SK-N-SH (cell line): Measurements from ENCODE around the gene TBC1D1. TPM values are rescaled to one million over a fixed set of nuclear protein-coding genes. Genes with fewer than 3 reads are reported as not detected.
A peak's percentile ranks its signal among the peaks of the same experiment; 100 is the strongest.

Experiments used
- CTCF ChIA-PET: fragments of 300-600, 350-600 bp; formaldehyde crosslinking; extraction: SDS; loops from one replicate; lab custom pipeline; 2021; lab: Yijun Ruan, JAX
- POLR2A ChIA-PET: fragments of 350-600 bp; sonication (Branson Sonifier 250); formaldehyde crosslinking; extraction: SDS; loops from one replicate; lab custom pipeline; 2020; ENCODE audit warnings: antibody characterized with exemption, inconsistent platforms; lab: Yijun Ruan, JAX
- DNase-seq: peaks from one replicate; pipeline ENCODE4 v3.0.0; 2012
- H2AFZ ChIP-seq: fragments of 200-600 bp; sonication (generic); 2 replicates; pipeline ENCODE4 v1.8.1; 2016; ENCODE audit warnings: antibody characterized with exemption, mild to moderate bottlenecking, low read depth
- H3F3A ChIP-seq: fragments of 200-600 bp; sonication (generic); replicated peaks from 2 replicates; pipeline ENCODE3; 2016; ENCODE audit warnings: antibody characterized with exemption, mild to moderate bottlenecking; ENCODE audit not compliant: insufficient read depth
- H3K27ac ChIP-seq, 2 experiments: fragments of 200-500 bp in 1 of 2; fragments of 200-600 bp in 1 of 2; sonication (Bioruptor generic) in 1 of 2; sonication (generic), shearing (Covaris generic) in 1 of 2; 2 replicates each; pipeline versions ENCODE4 v1.5.1 to v1.6.1; 2014 to 2016; ENCODE audit warnings: low read depth in 2 of 2, inconsistent platforms in 1 of 2, low read length in 1 of 2, mild to moderate bottlenecking in 1 of 2, mixed read lengths in 1 of 2
- H3K27me3 ChIP-seq: fragments of 200-600 bp; sonication (generic), shearing (Covaris generic); 2 replicates; pipeline ENCODE4 v1.6.1; 2016; ENCODE audit warnings: mixed run types; ENCODE audit not compliant: insufficient read depth
- H3K36me3 ChIP-seq, 2 experiments: fragments of 200-500 bp in 1 of 2; fragments of 200-600 bp in 1 of 2; sonication (Bioruptor generic) in 1 of 2; sonication (generic) in 1 of 2; replicated peaks in 1 of 2; 2 replicates each; pipeline versions ENCODE3 to v1.5.1; 2014 to 2016; ENCODE audit warnings: low read length in 1 of 2, mild to moderate bottlenecking in 1 of 2; ENCODE audit not compliant: insufficient read depth in 2 of 2, control insufficient read depth in 1 of 2
- H3K4me1 ChIP-seq, 2 experiments: fragments of 200-500 bp in 1 of 2; fragments of 200-600 bp in 1 of 2; sonication (Bioruptor generic) in 1 of 2; sonication (generic), shearing (Covaris generic) in 1 of 2; 2 replicates each; pipeline versions ENCODE4 v1.5.1 to v1.6.1; 2014 to 2016; ENCODE audit warnings: low read depth in 1 of 2, low read length in 1 of 2, mixed run types in 1 of 2; ENCODE audit not compliant: insufficient read depth in 2 of 2, control insufficient read depth in 1 of 2
- H3K4me2 ChIP-seq: fragments of 200-600 bp; sonication (generic), shearing (Covaris generic); 2 replicates; pipeline ENCODE4 v1.6.1; 2017; ENCODE audit warnings: mixed run types
- H3K4me3 ChIP-seq, 2 experiments: fragments of 200-500 bp in 1 of 2; fragments of 200-600 bp in 1 of 2; sonication (Bioruptor generic) in 1 of 2; sonication (generic), shearing (Covaris generic) in 1 of 2; 2 replicates each; pipeline versions ENCODE4 v1.5.1 to v1.8.1; 2014 to 2016; ENCODE audit warnings: low read depth in 2 of 2, inconsistent platforms in 1 of 2, low read length in 1 of 2, mild to moderate bottlenecking in 1 of 2, mixed read lengths in 1 of 2, moderate library complexity in 1 of 2
- H3K79me2 ChIP-seq: fragments of 200-600 bp; sonication (generic); 2 replicates; pipeline ENCODE4 v1.8.1; 2017; ENCODE audit warnings: mild to moderate bottlenecking; ENCODE audit not compliant: insufficient read depth
- H3K9ac ChIP-seq: fragments of 200-600 bp; sonication (generic); 2 replicates; pipeline ENCODE4 v1.6.1; 2017; ENCODE audit warnings: mixed run types
- H3K9me2 ChIP-seq: fragments of 200-600 bp; sonication (generic); 2 replicates; pipeline ENCODE4 v1.6.1; 2017; ENCODE audit warnings: mixed run types
- H3K9me3 ChIP-seq: fragments of 200-600 bp; sonication (generic); 2 replicates; pipeline ENCODE4 v1.6.1; 2017; ENCODE audit warnings: mixed run types, mild to moderate bottlenecking, moderate library complexity
- H4K20me1 ChIP-seq: fragments of 200-600 bp; sonication (generic); 2 replicates; pipeline ENCODE4 v1.6.1; 2017; ENCODE audit warnings: mild to moderate bottlenecking, mixed run types; ENCODE audit not compliant: insufficient read depth
- ELF1 ChIP-seq: IDR thresholded peaks from 2 replicates; pipeline ENCODE4 v1.4.0; 2012
- EP300 ChIP-seq, 2 experiments: IDR thresholded peaks; 2 replicates each; pipeline versions ENCODE4 v1.4.0 to v1.6.1; 2012; ENCODE audit warnings: borderline replicate concordance in 1 of 2, low read depth in 1 of 2, low read length in 1 of 2
- FOXM1 ChIP-seq: IDR thresholded peaks from 2 replicates; pipeline ENCODE4 v1.4.0; 2012; ENCODE audit warnings: low read depth, mild to moderate bottlenecking
- GABPA ChIP-seq: IDR thresholded peaks from 2 replicates; pipeline ENCODE4 v1.4.0; 2012; ENCODE audit warnings: low read depth, mild to moderate bottlenecking
- GATA2 ChIP-seq: sonication (generic); formaldehyde crosslinking; IDR thresholded peaks from 2 replicates; pipeline ENCODE4 v1.5.0; 2020; ENCODE audit warnings: mild to moderate bottlenecking, missing genetic modification reagents
- NRF1 ChIP-seq: IDR thresholded peaks from 2 replicates; pipeline ENCODE4 v1.6.1; 2012; ENCODE audit warnings: low read depth, mild to moderate bottlenecking, low read length
- POLR2AphosphoS5 ChIP-seq: IDR thresholded peaks from 2 replicates; pipeline ENCODE4 v1.6.1; 2012; ENCODE audit warnings: low read depth, low read length
- RCOR1 ChIP-seq: fragments of 150-350 bp; IDR thresholded peaks from 2 replicates; pipeline ENCODE4 v1.6.1; 2017; ENCODE audit warnings: antibody characterized with exemption, low read length
- RFX5 ChIP-seq: IDR thresholded peaks from 2 replicates; pipeline ENCODE4 v1.6.1; 2012; ENCODE audit warnings: mild to moderate bottlenecking, improper control_type of control experiment, low read length
- SIN3A ChIP-seq: IDR thresholded peaks from 2 replicates; pipeline ENCODE4 v1.6.1; 2012; ENCODE audit warnings: low read depth, mild to moderate bottlenecking, low read length, moderate library complexity, borderline replicate concordance
- SMC3 ChIP-seq: IDR thresholded peaks from 2 replicates; pipeline ENCODE4 v1.6.1; 2012; ENCODE audit warnings: low read depth, low read length, improper control_type of control experiment
- TCF12 ChIP-seq: IDR thresholded peaks from 2 replicates; pipeline ENCODE4 v1.4.0; 2012
- YY1 ChIP-seq: IDR thresholded peaks from 2 replicates; pipeline ENCODE4 v1.4.0; 2012; ENCODE audit warnings: low read depth, mild to moderate bottlenecking
- WGBS: methylation state at CpG from one replicate; pipeline ENCODE4 v1.1.6; 2017; ENCODE audit warnings: low lambda C conversion rate; 5-methylcytosine and 5-hydroxymethylcytosine counted together
- polyA plus RNA-seq, 3 experiments: library from polyadenylated mRNA; depleted of rRNA; stranded (reverse); fragments of >200 nt; gene quantifications; 2 replicates each; pipeline ENCODE4 v1.2.3, GENCODE V29; 2012
- TF ChIP-seq, protein P1 (sequence below): IDR thresholded peaks from 2 replicates; pipeline ENCODE4 v1.4.0; 2012; ENCODE audit warnings: low read depth
- TF ChIP-seq, protein P2 (sequence below): fragments of 150-350 bp; IDR thresholded peaks from 2 replicates; pipeline ENCODE4 v1.6.1; 2016; ENCODE audit warnings: mild to moderate bottlenecking, low read depth, low read length
- TF ChIP-seq, protein P3 (sequence below): IDR thresholded peaks from 2 replicates; pipeline ENCODE4 v1.4.0; 2012; ENCODE audit warnings: low read depth, borderline replicate concordance
- TF ChIP-seq, protein P4 (sequence below): IDR thresholded peaks from 2 replicates; pipeline ENCODE4 v1.4.0; 2012; ENCODE audit warnings: low read depth, borderline replicate concordance

The TBC1D1 gene
- polyA plus RNA-seq, 1 of the 3 experiments (the other 2 are of a cell fraction): 29.8 TPM

DNA sequence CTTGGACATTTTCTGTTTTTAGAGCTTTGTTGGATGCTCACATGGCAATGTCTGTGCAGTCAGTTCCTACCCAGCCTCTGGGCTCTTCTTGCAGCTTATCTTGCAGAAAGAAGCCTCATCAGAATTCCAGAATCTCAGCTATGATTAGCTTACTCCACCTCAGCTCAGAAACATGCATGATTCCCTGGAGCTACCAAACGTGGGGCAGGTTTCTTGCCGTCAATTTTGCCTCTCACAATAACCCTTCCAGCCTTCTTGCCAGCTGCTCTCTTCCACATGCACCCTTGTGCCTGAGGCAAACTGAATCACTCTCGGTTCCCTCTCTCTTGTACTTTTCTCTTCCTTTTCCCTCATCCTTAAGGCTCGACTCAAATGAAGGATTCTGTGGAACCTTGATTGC is 210.7 kb downstream of the TBC1D1 start:
- ChIA-PET CTCF (interaction anchor here (0.6 kb wide), 2 partner anchors 55 to 712 kb away, joined by 3 to 4 read pairs; no protein-coding TSS in a partner anchor), POLR2A (no interaction called here)
- peaks cover 5 to 6% of the 10 kb centered on the region in 2 experiments for H3K36me3 ChIP-seq
- H3K27me3 ChIP-seq: no peaks in the 10 kb centered on the region
- H3K4me2 ChIP-seq: no peak overlapping the region
- peaks cover 0 to 11% of the 10 kb centered on the region in 2 experiments; a peak in 1 of 4 replicates for H3K4me1 ChIP-seq
- no peak overlapping the region for H3K9ac ChIP-seq
- WGBS: 81% methylated on average over 4 of the region's 4 CpGs
- no peaks in the 10 kb centered on the region for H3K9me2 ChIP-seq
- TF ChIP-seq RFX5 (no peak), SIN3A (no peak), TCF12 (no peak), NRF1 (no peak), GATA2 (CRISPR knock-in tag) (no peak)
- no peak overlapping the region for H2AFZ ChIP-seq
- no peaks in the 10 kb centered on the region for H3K9me3 ChIP-seq
- DNase-seq: no peak
- H3K4me3 ChIP-seq: no peak overlapping the region
- H3K79me2 ChIP-seq: no peaks in the 10 kb centered on the region
- H4K20me1 ChIP-seq: no peaks in the 10 kb centered on the region
- H3K27ac ChIP-seq: peak overlapping the region in 1 of 2 experiments; percentile 90; a peak in 1 of 4 replicates
- peaks cover 6% of the 10 kb centered on the region for H3F3A ChIP-seq

DNA sequence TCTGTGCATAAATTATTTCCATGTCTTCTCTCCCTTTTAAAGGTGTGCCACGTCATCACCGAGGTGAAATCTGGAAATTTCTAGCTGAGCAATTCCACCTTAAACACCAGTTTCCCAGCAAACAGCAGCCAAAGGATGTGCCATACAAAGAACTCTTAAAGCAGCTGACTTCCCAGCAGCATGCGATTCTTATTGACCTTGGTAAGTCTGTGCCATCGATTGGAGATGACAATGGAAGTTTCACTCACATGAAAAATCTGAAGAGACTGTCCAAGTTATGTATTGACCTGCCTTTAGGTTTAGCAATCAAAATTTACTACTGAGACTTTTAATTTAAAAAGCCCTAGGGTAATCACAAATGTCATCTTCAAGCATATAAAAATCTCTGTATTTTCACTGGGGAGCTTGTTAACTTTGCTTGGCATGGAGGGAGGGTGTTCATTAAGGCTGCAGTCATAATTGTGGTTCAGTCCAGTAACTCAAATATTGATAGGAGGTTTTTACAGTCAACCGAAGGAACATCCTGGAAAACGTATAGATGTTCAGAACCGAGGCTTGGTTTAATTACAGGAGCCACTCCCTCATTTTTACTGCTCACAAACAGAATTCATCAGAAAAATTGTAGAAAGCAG is 212.2 kb downstream of the TBC1D1 start:
- POLR2A ChIA-PET: no interaction called here
- Histone ChIP-seq H3K79me2 (no peaks in the 10 kb centered on the region), H3K36me3 (peaks cover 5 to 6% of the 10 kb centered on the region in 2 experiments), H4K20me1 (no peaks in the 10 kb centered on the region), H3K27ac (no peak overlapping the region), H3K27me3 (no peaks in the 10 kb centered on the region), H3K9ac (no peak overlapping the region), H3K4me2 (no peak overlapping the region), H2AFZ (no peak overlapping the region), H3K4me3 (no peak overlapping the region), H3K9me2 (no peaks in the 10 kb centered on the region), H3F3A (peaks cover 6% of the 10 kb centered on the region), H3K4me1 (peaks cover 0 to 11% of the 10 kb centered on the region in 2 experiments; a peak in 1 of 4 replicates)
- no peak for DNase-seq
- 97% methylated on average over 7 of the region's 7 CpGs for WGBS
- CTCF ChIA-PET: no interaction called here
- TF ChIP-seq ELF1: no peak
- TF ChIP-seq EP300 (IDR thresholded peaks at IDR 0.05; ENCODE audit: borderline replicate concordance in 1 of 2, low read depth in 1 of 2, low read length in 1 of 2): no peak
- TF ChIP-seq, all 33 proteins: peak for 0
- H3K9me3 ChIP-seq: no peaks in the 10 kb centered on the region

DNA sequence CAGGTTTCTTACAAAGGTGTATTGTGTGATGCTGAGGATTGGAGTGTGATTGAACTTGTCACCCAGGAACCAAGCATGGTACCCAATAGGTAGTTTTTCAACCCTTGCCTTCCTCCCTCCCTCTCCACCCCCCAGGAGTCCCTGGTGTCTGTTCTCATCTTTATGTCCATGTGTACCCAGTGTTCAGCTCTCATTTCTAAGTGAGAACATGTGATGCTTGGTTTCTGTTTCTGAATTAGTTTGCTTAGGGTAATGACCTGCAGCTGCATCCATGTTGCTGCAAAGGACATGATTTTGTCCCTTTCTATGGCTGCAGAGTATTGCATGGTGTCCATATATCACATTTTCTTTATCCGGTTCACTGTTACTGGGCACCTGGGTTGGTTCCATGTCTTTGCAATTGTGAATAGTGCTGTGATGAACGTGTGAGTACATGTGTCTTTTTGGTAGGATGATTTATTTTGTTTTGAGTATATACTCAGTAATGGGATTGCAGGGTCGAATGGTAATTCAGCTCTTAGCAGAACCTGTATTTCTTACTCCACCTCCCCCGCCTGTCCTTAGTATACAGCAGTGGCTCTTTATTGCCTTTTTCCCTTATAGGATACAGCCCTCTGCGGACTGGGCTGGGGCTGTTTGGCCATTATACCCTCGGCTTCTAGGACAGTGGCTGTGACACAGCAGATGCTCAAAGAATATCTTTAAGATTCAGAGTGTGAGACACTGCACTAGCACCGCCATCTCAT is 214.8 kb downstream of the TBC1D1 start:
- CTCF ChIA-PET: no interaction called here
- no peak overlapping the region for H3K4me2 ChIP-seq
- no peak for DNase-seq
- TF ChIP-seq FOXM1: no peak
- TF ChIP-seq RCOR1: no peak
- TF ChIP-seq EP300 (IDR thresholded peaks at IDR 0.05; ENCODE audit: borderline replicate concordance in 1 of 2, low read depth in 1 of 2, low read length in 1 of 2): no peak
- TF ChIP-seq, protein P1, sequence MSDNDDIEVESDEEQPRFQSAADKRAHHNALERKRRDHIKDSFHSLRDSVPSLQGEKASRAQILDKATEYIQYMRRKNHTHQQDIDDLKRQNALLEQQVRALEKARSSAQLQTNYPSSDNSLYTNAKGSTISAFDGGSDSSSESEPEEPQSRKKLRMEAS: no peak
- TF ChIP-seq ELF1: no peak
- no peak for TF ChIP-seq YY1
- TF ChIP-seq, protein P2, sequence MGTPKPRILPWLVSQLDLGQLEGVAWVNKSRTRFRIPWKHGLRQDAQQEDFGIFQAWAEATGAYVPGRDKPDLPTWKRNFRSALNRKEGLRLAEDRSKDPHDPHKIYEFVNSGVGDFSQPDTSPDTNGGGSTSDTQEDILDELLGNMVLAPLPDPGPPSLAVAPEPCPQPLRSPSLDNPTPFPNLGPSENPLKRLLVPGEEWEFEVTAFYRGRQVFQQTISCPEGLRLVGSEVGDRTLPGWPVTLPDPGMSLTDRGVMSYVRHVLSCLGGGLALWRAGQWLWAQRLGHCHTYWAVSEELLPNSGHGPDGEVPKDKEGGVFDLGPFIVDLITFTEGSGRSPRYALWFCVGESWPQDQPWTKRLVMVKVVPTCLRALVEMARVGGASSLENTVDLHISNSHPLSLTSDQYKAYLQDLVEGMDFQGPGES: no peak
- TF ChIP-seq, protein P3, sequence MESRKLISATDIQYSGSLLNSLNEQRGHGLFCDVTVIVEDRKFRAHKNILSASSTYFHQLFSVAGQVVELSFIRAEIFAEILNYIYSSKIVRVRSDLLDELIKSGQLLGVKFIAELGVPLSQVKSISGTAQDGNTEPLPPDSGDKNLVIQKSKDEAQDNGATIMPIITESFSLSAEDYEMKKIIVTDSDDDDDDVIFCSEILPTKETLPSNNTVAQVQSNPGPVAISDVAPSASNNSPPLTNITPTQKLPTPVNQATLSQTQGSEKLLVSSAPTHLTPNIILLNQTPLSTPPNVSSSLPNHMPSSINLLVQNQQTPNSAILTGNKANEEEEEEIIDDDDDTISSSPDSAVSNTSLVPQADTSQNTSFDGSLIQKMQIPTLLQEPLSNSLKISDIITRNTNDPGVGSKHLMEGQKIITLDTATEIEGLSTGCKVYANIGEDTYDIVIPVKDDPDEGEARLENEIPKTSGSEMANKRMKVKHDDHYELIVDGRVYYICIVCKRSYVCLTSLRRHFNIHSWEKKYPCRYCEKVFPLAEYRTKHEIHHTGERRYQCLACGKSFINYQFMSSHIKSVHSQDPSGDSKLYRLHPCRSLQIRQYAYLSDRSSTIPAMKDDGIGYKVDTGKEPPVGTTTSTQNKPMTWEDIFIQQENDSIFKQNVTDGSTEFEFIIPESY: no peak
- no peak for TF ChIP-seq POLR2AphosphoS5
- TF ChIP-seq GABPA: no peak
- no peak for TF ChIP-seq NRF1
- no peak for TF ChIP-seq SMC3
- TF ChIP-seq, protein P4, sequence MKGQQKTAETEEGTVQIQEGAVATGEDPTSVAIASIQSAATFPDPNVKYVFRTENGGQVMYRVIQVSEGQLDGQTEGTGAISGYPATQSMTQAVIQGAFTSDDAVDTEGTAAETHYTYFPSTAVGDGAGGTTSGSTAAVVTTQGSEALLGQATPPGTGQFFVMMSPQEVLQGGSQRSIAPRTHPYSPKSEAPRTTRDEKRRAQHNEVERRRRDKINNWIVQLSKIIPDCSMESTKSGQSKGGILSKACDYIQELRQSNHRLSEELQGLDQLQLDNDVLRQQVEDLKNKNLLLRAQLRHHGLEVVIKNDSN: no peak
- no peak for TF ChIP-seq TCF12

More for the DNA sequence above, 214.8 kb downstream of the TBC1D1 start:
- no peaks in the 10 kb centered on the region for H3K79me2 ChIP-seq
- H3K36me3 ChIP-seq: peaks cover 2 to 5% of the 10 kb centered on the region in 2 experiments
- no peaks in the 10 kb centered on the region for H3F3A ChIP-seq
- H3K4me1 ChIP-seq: no peaks in the 10 kb centered on the region
- H3K9ac ChIP-seq: no peak overlapping the region
- H3K9me2 ChIP-seq: no peaks in the 10 kb centered on the region
- POLR2A ChIA-PET: no interaction called here
- no peaks in the 10 kb centered on the region for H3K9me3 ChIP-seq
- H2AFZ ChIP-seq: no peak overlapping the region
- 94% methylated on average over 7 of the region's 7 CpGs for WGBS
- H3K27ac ChIP-seq: no peak overlapping the region
- no peaks in the 10 kb centered on the region for H4K20me1 ChIP-seq
- no peak overlapping the region for H3K4me3 ChIP-seq
- H3K27me3 ChIP-seq: no peaks in the 10 kb centered on the region
